ENCODE measurements around the gene ITGA2B. TPM values are rescaled to one million over a fixed set of nuclear protein-coding genes. Genes with fewer than 3 reads are reported as not detected.
"Not testable (repeated sequence)": the region's sequence is repeated elsewhere in the genome, so short reads cannot be mapped to it uniquely, and the experiment has no call there.

Gene ITGA2B
- total RNA-seq, 1 donor from 2014 or later = not detected

DNA sequence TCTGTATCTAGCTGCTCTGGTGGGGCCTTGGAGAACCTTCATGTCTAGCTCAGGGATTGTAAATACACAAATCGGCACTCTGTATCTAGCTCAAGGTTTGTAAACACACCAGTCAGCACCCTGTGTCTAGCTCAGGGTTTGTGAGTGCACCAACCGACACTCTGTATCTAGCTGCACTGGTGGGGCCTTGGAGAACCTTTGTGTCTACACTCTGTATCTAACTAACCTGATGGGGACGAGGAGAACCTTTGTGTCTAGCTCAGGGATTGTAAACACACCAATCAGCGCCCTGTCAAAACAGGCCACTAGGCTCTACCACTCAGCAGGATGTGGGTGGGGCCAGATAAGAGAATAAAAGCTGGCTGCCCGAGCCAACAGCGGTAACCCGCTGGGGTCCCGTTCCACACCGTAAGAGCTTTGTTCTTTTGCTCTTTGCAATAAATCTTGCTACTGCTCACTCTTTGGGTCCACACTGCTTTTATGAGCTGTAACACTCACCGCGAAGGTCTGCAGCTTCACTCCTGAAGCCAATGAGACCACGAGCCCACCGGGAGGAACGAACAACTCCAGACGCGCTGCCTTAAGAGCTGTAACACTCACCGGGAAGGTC lies 19.9 kb downstream of the ITGA2B start:
- not testable (repeated sequence) for DNase-seq (ENCODE audit: low read depth)

DNA sequence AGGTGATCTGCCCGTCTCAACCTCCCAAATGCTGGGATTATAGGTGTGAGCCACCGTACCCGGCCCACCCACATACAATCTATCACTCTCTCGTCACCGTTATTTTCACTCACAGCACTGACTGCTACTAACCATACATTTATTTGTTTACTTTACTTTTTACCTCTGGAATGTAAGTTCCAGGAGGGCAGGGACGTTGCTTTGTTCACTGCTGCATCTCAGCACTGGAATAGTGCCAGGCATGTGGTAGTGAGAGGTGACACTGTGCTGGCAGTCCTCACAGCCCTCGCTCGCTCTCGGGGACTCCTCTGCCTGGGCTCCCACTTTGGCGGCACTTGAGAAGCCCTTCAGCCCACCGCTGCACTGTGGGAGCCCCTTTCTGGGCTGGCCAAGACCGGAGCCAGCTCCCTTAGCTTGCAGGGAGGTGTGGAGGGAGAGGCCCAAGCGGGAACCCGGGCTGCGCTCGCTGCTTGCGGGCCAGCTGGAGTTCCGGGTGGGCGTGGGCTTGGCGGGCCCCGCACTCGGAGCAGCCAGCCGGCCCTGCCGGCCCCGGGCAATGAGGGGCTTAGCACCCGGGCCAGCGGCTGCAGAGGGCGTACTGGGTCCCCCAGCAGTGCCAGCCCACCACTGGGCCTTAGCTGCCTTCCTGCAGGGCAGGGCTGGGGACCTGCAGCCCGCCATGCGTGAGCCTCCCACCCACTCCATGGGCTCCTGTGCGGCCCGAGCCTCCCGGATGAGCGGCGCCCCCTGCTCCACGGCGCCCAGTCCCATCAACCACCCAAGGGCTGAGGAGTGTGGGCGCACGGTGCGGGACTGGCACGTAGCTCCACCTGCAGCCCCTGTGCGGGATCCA lies 20.8 kb downstream of the ITGA2B start:
- DNase-seq (ENCODE audit: low read depth) = not testable (repeated sequence)

DNA sequence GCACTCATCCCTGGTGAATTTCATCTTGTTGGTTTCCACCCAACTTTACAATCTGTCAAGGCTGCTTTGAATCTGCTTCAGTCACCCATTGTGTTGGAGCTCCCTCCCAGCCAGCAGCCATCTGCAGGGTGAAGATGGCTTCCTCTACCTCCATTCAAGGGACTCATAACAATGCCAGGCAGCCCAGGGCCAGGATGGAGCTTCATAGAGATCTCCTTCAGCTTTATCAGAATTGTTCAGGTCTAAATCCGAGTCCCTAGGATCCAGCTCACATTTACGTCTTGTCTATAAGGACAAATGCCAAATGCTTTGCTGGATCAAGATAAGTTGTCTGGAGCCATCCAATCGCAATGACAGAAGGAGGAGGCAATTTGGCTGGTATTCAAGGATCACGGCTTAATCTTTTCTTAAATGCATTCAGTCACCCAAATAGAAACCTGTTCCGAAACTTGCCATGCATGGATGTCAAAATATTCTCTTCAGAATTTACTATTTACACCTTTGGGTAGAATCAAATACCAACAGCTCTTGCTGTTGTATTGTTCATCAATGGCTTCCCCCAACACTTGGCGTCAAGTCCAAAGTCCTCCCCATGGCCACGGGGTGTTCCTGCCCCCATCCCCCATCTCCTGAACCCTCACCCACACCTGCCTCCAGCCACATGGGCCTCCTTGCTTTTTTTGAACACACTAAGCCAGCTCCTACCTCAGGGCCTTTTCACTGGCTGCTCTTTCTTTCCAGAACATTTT lies 22.0 kb downstream of the ITGA2B start:
- no peak for DNase-seq (ENCODE audit: low read depth)

DNA sequence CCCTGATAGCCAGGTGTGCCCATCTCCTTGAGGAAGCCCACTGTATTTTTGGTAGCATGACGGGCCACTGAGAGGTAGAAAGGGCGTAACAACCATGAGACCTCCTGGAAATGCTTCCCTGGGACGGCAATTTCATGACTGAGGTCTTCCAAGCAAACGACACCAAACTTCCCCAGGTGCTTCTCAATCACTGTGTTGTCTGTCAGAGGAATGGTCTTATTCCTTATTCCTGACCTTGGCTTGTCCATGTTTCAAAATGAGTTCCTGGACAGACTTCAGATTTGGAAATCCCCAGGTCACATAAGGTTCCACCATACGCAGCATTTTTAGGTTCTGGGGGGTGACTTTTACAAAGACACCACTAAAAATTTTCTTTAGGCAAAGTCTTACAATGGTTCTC lies 24.4 kb downstream of the ITGA2B start:
- DNase-seq (ENCODE audit: low read depth) = not testable (repeated sequence)

DNA sequence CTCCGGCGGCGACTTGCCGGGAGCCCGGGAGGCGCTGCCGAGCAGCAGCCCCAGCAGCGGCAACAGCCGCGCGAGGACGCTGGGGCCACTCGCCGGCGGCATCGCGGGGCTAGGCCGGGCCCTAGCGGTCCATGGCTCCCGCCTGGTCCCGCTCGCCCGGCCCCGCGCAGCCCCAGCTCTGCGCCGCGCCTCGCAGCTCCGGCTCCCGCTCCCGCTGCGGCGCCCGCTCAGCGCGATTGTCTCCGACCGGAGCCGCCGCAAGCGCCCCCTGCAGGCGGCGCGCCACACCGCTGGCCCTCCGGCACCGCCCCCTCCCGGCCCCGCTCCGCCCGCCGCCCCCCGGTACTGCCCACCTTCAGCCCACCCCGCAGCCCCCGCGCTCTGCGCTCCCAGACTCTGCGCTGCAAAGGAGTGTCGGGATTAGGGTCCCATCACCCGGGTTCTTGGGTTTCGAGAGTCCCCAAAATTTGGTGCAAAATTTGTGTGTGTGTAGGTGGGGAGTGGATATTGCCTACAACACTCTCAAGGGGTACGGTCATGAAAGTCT lies 25.8 kb downstream of the ITGA2B start, which contains the start of gene FAM171A2:
FAM171A2 (minus strand) TSS at position 241 of the 547 bp plus-strand sequence; CDS start at position 102, 139 bp downstream.
- DNase-seq (ENCODE audit: low read depth) = peak; percentile 62

DNA sequence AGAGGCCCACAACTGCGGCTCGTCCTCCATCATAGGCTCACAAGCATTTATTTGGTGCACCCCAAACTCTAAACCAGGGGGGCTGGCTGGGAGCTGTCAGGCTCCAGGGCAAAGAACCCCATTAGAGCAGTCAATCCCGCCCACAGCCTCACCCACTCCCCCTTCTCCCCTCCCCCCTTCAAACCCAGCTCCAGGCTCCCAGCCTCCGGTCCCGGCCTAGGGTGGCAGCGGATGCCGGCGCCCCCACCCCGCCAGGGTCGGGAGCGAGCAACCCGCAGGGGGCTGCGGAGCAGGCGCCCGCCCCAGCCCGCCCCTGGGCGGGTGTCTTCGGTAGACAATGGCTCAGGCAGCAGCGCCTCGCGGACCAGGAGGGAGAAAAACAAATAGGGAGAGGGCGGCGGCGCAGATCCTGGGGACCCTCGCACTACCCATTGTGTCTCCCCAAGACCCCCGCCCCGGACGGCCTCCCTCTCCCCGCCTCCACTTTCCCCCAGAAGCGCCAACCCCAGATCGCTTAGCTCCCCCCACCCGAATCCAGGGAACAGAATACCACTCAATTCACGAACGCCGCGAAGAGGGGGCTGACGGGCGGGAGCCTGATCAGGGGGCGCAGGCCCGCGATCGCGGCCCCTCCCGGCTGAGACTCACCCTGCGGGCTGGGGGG lies 26.4 kb downstream of the ITGA2B start:
- peak; percentile 55 for DNase-seq (ENCODE audit: low read depth)

DNA sequence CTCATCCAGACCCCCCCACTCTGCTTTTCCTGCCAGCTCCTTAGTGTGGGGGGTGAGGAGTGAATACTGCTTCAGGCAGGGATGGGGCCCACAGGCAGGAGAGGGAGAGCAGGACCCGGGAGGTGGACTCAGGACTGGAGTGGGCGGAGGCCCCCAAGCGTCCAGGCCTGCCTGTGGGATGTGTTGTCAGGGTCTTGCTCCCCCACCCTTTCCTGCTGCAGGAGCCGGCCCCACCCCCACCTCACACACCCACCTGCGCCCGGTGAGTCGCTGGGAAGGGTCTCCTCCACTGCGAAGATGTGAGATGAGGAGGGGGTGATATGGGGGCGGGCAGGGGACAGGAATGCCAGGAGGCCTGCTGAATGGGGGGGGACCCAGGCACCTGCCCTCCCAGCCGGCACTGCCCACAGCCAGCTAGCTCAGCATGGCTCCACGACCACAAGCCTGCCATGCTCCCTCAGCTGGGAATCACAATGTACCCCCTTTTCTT lies 26.9 kb downstream of the ITGA2B start:
- DNase-seq (ENCODE audit: low read depth) = peak; percentile 50

DNA sequence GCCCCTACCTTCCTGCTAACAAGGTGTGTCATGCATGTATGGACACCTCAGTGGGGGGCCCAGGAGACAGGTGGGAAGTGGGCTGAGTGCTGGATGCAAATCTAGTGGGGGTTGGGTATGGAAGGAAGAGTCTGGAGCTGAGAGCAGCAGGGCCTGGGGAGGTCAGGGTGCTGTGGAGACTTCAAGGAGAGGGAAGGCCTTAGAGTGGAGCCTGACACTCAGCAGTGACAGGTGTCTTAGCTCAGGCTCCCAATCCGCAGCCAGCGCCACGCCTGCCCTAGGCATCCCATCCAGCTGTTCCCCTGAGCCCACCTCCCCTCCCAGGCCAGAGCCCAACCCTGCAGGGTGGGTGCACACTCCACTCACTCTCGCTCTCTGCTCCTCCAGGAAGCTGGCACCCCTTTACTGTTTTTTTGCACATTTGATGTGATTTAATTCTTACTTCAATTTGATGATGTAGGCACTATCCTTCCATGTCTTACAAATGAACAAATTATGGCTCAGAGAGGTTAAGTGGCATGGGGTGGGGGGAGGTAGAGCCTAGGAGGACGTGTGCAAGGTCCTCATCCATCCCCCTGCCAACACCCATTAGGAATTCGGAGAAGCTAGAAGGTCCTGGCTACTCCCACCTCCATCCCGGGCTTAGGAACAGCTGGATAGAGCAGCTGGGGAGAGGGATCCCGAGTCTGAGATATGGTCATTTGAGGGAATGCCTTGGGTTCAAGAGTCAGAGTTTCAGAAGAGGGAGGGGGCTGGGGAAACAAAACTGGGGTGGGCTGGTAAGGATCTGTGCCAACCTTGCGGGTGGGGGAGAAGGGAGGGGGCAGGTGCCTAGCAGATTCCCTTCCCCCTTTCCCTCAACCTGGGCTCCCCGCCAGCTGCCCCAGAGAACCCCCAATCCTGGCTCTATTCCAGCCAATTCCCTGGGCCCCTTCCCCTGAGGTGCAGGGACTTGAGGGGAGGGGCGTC lies 27.9 kb downstream of the ITGA2B start:
- DNase-seq (ENCODE audit: low read depth) = peak; percentile 85

DNA sequence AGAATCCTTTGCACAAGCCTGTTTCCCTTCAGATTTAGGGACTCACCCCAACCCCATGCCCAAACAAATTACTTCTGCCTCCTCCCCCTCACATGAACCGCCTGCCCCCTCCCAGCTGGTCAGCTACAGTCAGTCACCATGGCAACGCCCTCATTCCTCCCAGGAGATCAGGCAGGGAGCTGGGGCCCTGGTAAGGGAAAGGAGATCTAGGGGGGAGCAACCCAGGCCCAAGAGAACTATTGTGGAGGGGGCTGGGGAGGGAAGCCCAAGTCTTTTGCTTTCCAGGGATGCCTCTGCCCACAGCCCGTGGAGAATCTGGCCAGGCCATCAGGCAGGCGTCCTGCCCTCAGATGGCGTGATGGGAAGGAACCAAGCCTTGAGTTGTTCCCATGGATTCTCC lies 28.6 kb downstream of the ITGA2B start:
- peak; percentile 59 for DNase-seq (ENCODE audit: low read depth)

DNA sequence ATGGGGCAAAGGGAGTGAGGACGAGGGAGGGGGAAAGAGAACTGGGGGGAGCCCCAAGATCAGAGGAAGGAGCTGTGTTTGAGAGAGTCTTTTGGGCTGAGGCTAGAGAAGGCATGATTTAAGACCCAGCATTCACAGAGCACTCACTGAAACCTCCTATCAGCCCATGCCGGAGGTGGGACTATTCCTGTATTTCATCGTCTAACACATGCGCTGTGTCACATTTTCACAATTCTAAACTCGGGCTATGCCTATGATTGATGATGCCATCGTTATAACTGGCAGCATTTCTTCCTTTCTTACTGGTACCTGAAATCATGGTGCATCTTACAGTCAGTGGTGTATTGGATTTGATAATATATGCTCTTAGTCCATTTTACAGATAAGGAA lies 29.3 kb downstream of the ITGA2B start:
- DNase-seq (ENCODE audit: low read depth) = no peak

DNA sequence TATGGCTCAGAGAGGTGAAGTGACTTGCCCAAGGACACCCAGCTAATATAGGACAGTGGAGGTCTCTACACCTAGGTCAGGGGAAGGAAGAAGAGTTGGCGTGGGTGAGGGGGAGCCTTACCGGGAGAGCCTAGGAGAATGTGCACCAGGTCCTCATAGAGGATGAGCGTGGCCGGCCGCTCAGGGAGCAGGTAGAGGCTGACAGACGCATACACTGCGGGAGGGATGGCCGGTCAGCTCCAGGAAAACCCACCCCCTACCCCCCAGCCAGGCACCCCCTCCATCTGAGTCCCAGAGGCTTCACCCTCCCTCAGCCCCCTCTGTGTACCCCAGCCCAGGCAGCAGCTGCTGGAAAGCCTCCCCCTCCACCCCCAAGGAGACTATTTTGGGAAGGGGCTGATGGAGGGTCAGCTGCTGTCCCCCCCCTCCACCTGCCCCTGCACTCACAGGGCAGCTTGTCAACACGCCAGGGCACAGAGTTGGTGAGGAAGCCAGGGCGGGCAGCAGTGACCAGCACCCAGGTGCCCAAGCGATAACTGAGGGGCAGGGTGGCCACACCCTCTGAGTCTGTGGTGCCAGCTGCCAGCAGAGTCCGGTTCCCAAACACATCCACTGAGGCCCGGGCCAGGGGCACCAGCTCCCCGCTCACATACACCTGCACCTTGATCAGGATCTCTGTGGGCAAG lies 29.8 kb downstream of the ITGA2B start:
- DNase-seq (ENCODE audit: low read depth) = peak; percentile 66

DNA sequence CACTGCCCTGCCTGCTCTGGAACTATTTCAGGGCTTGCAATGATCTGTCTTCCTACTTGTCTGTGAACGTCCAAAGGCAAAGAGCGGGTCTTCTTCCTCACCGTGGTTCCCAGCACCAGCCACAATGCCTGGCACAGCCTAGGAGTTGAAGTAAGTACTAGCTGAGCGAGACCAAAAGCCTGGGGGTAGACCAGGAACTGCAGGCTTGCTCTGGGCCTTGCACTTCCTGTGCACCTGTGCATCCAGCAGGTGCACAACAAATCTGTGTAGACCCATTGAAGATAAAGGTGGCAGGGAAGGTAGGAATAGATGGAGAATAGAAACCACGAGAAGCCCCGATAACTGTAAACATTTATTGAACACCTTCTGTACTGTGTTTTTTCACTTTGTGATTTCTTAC lies 30.4 kb downstream of the ITGA2B start:
- DNase-seq (ENCODE audit: low read depth) = no peak

DNA sequence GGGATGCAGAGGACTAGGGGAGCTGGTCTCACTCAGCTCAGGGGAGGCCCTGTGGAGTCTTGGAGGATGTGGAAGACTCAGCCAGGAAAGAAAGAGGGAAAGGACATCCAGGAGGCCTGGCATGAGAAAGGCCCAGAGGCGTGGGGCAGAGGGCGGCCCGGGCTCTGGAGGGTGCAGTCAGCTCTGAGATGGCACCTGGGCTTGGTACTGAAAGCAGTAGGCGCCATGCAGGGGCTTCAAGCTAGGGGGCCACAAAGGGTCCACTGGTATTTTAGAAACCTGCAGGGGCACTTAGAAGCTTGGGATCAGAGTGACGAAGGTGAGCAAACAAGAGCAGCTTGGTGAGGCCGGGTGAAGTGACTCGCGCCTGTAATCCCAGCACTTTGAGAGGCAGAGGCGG lies 31.4 kb downstream of the ITGA2B start:
- DNase-seq (ENCODE audit: low read depth) = no peak

DNA sequence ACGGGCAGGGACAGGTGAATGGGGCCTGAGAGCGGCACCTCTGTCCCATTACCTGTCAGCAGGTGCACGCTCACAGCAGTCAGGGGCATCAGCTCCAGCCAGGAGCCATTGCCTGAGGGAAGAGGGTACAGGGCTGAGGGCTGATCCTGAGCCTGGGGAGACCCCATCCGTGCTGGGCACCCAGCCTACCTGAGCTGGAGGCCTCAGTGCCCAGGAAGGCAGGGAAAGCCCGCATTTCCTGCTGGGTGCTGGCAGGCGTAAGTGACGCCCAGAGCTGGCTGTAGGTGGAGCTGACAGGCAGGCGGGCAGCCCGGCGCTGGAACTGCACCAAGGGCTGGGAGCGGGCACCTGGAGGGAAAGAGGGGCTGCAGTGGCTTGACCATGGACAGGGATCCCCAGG lies 33.2 kb downstream of the ITGA2B start:
- no peak for DNase-seq (ENCODE audit: low read depth)

DNA sequence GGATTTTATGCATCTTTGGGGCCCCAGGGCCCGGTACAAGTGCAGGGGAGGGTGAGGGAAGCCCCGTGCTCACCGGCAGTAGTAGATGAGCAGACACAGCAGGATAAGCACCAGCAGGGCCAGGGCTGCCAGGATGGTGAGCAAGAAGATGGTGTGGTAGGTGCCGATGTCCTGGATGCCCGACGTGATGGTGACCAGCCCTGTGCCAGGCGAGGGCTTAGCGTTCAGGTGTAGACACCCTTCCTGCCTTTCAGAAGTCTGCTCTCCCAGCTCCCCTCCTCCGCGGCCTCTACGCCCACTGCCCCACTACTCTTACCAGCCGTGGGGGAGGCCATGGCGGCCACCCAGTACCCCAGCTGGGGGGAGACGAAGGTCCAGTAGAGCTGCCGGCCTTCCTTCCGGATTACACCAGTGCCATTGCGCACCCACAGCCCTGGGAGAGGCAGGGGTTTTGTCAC lies 33.8 kb downstream of the ITGA2B start:
- DNase-seq (ENCODE audit: low read depth) = no peak

DNA sequence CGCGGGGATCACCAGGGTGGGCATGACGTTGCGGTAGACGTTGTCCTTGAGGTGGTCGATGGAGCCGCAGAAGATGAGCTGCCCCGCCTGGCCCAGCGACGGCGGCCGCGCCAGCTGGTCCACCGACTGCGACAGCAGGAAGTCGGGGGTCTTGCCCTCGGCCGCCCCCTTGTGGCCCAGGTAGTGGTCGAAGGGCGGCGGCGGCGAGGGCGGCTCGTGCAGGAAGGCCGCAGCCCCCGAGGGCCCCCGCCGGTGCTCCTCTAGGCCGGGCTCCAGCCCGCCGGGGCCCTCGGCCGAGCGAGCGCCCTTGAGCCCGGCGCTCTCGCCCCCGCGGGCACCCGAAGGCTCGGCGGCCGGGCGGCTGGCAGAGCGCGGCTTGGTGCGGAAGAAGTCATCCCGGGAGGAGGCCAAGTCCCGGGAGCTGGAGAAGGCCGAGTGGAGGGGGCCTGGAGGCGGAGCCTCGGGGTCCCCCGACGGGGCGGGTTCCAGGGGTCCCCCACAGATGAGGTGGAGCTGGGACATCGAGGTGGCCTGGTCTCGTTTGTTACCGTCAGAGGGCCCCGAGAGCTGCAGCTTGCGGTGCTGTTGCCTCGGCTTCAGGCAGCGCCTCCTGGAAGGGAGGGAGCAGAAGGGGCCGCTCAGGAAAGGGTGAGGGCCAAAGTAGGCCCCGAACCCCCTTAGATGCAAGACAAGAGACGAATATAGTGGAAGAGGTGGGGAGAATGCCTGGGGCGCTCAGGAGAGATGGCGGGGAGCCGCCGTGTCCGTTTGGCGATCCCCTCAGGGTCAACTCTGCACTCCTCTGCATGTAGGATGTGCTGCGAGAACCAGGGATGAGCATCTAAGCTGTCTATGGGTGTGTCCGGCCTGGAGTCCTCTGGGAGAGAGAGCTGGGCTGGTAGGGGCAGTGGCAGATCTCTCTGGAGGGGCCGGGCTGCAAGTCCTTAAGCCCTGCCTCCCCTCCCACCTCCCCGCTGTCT lies 34.6 kb downstream of the ITGA2B start:
- no peak for DNase-seq (ENCODE audit: low read depth)

DNA sequence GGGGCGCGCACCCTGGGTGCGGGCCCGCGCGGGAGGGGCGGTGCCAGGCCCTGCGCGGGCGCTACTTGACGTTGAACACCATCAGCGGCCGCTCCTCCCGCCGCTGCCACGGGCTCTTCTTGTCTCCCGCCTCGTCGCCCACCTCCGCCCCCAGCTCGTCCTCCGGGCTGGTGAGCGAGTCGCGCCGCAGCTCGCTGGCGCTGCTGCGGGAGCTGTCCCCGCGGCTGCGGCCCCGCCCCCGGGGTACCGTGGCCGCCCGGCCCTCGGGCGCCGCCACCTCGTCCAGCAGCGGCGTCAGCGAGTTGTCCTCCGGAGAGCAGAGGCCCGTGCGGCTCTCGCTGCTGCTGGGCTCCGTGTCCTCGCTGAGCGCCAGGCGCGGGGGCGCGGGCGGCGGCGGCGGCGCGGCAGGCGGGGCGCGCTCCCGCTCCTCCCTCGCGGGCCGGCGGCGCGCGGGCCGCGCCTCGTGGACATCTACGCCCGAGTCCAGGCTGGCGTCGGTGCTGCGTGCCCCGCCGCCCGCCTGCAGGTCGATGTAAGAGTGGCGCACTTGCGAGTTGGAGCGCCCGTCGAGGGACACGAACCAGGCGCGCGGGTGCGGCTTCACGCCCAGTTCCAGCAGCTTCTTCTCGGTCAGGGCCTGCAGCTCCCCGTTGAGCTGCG lies 35.6 kb downstream of the ITGA2B start:
- no peak for DNase-seq (ENCODE audit: low read depth)
